Brain microvascular endothelial cell (primary cell): ENCODE measurements around the gene PLD6.

Source experiments
- DNase-seq: peaks from one replicate; pipeline ENCODE4 v3.0.0-alpha.2; 2020
- H3K27ac ChIP-seq: fragments of 250-450 bp; sonication (Bioruptor Pico); 2 replicates; pipeline ENCODE4 v1.5.1; 2020; ENCODE audit warnings: mild to moderate bottlenecking, moderate library complexity
- H3K27me3 ChIP-seq: fragments of 250-450 bp; sonication (Bioruptor Pico); replicated peaks from 2 replicates; pipeline ENCODE4 v1.5.1; 2020; ENCODE audit warnings: mild to moderate bottlenecking
- H3K36me3 ChIP-seq: fragments of 250-450 bp; sonication (Bioruptor Pico); replicated peaks from 2 replicates; pipeline ENCODE4 v1.5.1; 2020; ENCODE audit warnings: mild to moderate bottlenecking
- H3K4me3 ChIP-seq: 2 replicates; pipeline ENCODE4 v1.5.1; 2011; ENCODE audit warnings: low read depth, mild to moderate bottlenecking, control low read depth, low read length, moderate library complexity
- in situ Hi-C: cut with HindIII; loops from 2 replicates; pipeline ENCODE4 v1.10.0; 2017; ENCODE audit warnings: low sequenced_read_pairs, low pct_ligation_motif_present
- TF ChIP-seq, protein P1 (sequence below): IDR thresholded peaks from 2 replicates; pipeline ENCODE4 v1.5.1; 2011; ENCODE audit warnings: low read depth, mild to moderate bottlenecking, moderate library complexity, low read length, control low read depth, inconsistent platforms; ENCODE audit errors: missing control alignments

PLD6 gene

DNA sequence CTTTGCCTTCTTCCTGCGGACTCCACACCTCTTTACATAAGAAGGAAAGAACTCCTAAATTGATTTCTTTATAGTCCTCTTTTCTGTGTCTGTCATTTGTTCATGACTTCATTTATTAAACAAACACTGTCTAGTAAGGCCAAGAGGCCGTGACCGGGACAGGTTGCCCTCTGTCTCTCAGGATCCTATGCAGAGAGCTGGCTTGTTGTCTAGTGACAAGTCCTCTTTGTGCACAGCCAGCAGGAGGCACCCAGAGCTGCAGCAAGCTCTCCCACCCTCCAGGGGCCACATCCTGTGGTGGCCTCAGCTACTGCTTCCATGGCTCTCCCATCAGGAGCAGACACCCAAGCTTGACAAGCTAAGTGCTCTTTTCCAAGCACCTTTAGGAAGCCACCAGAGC is 50.6 kb downstream of the PLD6 start:
- no peak for DNase-seq
- H3K27ac ChIP-seq, result peak overlapping the region; percentile 25
- TF ChIP-seq, protein P1, sequence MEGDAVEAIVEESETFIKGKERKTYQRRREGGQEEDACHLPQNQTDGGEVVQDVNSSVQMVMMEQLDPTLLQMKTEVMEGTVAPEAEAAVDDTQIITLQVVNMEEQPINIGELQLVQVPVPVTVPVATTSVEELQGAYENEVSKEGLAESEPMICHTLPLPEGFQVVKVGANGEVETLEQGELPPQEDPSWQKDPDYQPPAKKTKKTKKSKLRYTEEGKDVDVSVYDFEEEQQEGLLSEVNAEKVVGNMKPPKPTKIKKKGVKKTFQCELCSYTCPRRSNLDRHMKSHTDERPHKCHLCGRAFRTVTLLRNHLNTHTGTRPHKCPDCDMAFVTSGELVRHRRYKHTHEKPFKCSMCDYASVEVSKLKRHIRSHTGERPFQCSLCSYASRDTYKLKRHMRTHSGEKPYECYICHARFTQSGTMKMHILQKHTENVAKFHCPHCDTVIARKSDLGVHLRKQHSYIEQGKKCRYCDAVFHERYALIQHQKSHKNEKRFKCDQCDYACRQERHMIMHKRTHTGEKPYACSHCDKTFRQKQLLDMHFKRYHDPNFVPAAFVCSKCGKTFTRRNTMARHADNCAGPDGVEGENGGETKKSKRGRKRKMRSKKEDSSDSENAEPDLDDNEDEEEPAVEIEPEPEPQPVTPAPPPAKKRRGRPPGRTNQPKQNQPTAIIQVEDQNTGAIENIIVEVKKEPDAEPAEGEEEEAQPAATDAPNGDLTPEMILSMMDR, result peak; percentile 6
- no peaks in the 10 kb centered on the region for H3K27me3 ChIP-seq
- no peak overlapping the region for H3K4me3 ChIP-seq
- in situ Hi-C loops, result no loop called here
- H3K36me3 ChIP-seq, result peaks cover 69% of the 10 kb centered on the region

DNA sequence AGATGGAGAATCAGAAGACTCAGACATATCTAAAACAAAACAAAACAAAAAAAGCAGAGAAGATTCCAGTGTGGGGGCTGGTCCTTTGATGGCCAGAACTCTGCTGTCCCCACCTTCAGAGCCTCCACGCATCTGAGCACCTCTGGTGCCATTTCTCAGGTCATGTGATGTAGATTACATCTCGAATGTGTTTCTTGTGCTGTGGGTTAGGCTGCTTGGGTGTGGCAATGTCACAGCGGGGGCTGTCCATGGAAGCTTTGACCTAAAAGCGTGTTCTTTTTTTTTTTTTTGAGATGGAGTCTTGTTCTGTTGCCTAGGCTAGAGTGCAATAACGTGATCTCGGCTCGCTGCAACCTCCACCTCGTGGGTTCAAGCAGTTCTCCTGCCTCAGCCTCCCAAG is 51.2 kb downstream of the PLD6 start:
- in situ Hi-C loops, result no loop called here
- TF ChIP-seq, protein P1, result no peak
- Histone ChIP-seq H3K4me3 (no peak overlapping the region), H3K27ac (no peak overlapping the region), H3K36me3 (peaks cover 67% of the 10 kb centered on the region), H3K27me3 (no peaks in the 10 kb centered on the region)
- no peak for DNase-seq

DNA sequence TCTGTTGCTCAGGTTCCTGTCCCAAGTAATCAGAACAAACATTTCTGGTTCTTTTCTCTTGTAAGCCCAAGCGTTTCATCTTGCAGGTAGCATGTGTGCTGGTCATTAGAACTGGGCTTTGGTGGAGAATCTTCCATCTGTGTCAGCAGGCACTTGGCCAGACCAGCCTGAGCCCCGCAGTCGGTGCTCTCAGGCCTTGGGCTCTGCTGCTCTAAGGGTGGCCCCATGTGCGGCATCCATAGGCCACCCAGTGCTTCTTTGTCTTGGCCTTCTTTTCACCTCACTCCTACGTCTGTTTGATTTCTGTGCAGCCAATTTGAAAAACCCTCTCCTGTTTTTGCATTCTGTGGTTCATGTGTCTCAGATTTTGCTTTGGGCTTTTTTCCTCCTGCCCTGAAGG is 51.6 kb downstream of the PLD6 start:
- peaks cover 66% of the 10 kb centered on the region for H3K36me3 ChIP-seq
- H3K27ac ChIP-seq, result no peak overlapping the region
- DNase-seq, result no peak
- in situ Hi-C loops, result no loop called here
- TF ChIP-seq, protein P1, result no peak
- no peaks in the 10 kb centered on the region for H3K27me3 ChIP-seq
- no peak overlapping the region for H3K4me3 ChIP-seq

DNA sequence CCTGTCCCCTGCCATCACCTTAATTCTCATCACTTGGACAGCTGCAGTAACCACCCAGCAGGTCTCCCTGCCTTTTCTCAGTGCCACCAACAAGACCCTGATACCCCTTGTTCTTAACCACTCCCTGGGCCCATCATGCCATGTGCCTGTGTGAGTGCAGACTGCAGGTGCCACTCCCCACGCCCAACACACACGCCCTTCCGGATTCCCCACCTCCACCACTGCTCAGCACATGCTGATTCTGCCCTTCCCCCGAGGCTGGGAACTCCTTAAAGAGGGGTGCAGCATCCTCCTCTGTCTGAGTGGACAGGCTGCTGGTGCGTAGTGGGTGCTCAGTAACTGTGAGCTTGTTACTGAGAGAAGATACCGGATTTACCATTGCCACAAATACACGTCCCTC is 52.4 kb downstream of the PLD6 start:
- H3K27ac ChIP-seq, result no peak overlapping the region

DNA sequence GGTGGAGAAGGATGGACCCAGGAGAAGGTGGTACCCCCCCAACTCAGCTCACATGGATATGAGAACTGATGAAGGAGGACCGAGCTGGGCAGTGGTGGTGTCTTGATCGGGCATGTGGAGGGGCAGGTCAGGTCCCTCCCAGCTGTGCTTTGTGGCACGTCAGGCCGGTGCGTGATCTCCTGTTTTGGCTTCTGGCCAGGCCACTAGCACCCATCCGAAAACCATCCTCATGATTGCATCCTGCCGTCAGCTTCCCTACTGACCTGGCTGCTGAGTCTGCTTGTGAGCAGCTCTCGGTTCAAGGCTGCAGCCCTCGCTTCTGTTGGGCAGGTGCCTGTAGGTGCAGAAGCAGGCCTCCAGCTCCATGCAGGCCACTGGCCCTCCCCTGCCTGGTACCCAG is 53.1 kb downstream of the PLD6 start:
- peaks cover 67% of the 10 kb centered on the region for H3K36me3 ChIP-seq

More for the DNA sequence above, 52.4 kb downstream of the PLD6 start:
- no peak for DNase-seq
- Histone ChIP-seq H3K4me3 (no peak overlapping the region), H3K27me3 (no peaks in the 10 kb centered on the region), H3K36me3 (peaks cover 62% of the 10 kb centered on the region)
- in situ Hi-C loops, result no loop called here
- TF ChIP-seq, protein P1, result no peak

DNA sequence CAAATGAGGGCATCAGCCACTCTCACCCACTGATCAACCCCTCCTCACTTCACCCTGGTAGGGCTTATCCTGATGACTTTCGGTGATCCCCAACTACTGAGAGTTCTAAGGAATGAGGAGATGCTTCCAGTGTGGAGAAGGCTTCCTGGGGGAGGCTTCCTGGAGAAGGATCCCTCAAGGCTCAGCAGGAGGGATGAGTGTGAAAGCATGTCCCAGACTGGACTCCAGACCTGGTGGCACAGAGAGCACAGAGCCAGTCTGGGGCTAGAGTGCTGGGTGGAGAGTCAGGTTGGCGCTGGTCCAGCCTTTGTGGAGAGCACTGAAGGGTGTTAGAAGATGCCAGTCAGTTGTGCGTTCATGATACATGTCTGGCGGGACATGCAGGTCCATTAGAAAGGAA is 53.7 kb downstream of the PLD6 start:
- Histone ChIP-seq H3K27me3 (no peaks in the 10 kb centered on the region), H3K27ac (peak overlapping the region; percentile 61), H3K4me3 (no peak overlapping the region), H3K36me3 (peaks cover 71% of the 10 kb centered on the region)
- in situ Hi-C loops, result no loop called here
- no peak for DNase-seq
- TF ChIP-seq, protein P1, result no peak

More for the DNA sequence above, 53.1 kb downstream of the PLD6 start:
- H3K4me3 ChIP-seq, result no peak overlapping the region
- no peak for DNase-seq
- in situ Hi-C loops, result no loop called here
- TF ChIP-seq, protein P1, result no peak
- no peak overlapping the region for H3K27ac ChIP-seq
- H3K27me3 ChIP-seq, result no peaks in the 10 kb centered on the region
